Panc1 (cell line): Measurements from ENCODE around the gene BAIAP3. TPM values are rescaled to one million over a fixed set of nuclear protein-coding genes. Genes with fewer than 3 reads are reported as not detected.

ENCODE experiments used
- ATAC-seq: fragments of 200-7000 bp; cut with Tn5 transposase; 2 replicates; pipeline ENCODE4 v1.9.1; 2020; ENCODE audit warnings: mild to moderate bottlenecking, moderate library complexity
- BruUV-seq: library from RNA; stranded (reverse); fragments of 400-500 nt; replicated peaks from 2 replicates; lab custom pipeline; 2021; lab: Mats Ljungman, UMichigan
- CTCF ChIA-PET: fragments of 300-600 bp; sonication (Branson Sonifier 250); formaldehyde crosslinking; loops from one replicate; lab custom pipeline; 2022; ENCODE audit warnings: antibody characterized with exemption; lab: Charles Lee
- POLR2A ChIA-PET: fragments of 300-600 bp; sonication (Branson Sonifier 250); formaldehyde crosslinking; loops from one replicate; lab custom pipeline; 2022; ENCODE audit warnings: antibody characterized with exemption; lab: Charles Lee
- DNase-seq: peaks from one replicate; pipeline ENCODE4 v3.0.0-alpha.2; 2010; ENCODE audit warnings: low read depth, low spot score
- H3K27ac ChIP-seq: 2 replicates; pipeline ENCODE4 v1.5.1; 2011; ENCODE audit warnings: mild to moderate bottlenecking, low read length, inconsistent platforms
- H3K27me3 ChIP-seq: fragments of 200-500 bp; sonication (Bioruptor generic); 2 replicates; pipeline ENCODE4 v1.6.0; 2014; ENCODE audit warnings: low read length, inconsistent platforms; ENCODE audit not compliant: control insufficient read depth, insufficient read depth
- H3K36me3 ChIP-seq: fragments of 200-500 bp; sonication (Bioruptor generic); 2 replicates; pipeline ENCODE4 v1.5.1; 2014; ENCODE audit warnings: inconsistent platforms, mild to moderate bottlenecking, low read length, moderate library complexity; ENCODE audit not compliant: control insufficient read depth, insufficient read depth
- H3K4me1 ChIP-seq: 2 replicates; pipeline ENCODE4 v1.5.1; 2011; ENCODE audit warnings: inconsistent platforms, mild to moderate bottlenecking, low read length, moderate library complexity; ENCODE audit not compliant: control insufficient read depth, insufficient read depth
- H3K4me3 ChIP-seq, 2 experiments: 2 replicates each; pipeline ENCODE4 v1.5.1; 2011 to 2012; ENCODE audit warnings: low read depth in 2 of 2, low read length in 2 of 2, mild to moderate bottlenecking in 2 of 2, inconsistent platforms in 1 of 2, moderate library complexity in 1 of 2
- H3K9me3 ChIP-seq: fragments of 200-500 bp; sonication (Bioruptor generic); 2 replicates; pipeline ENCODE4 v1.5.1; 2014; ENCODE audit warnings: low read depth, mild to moderate bottlenecking, inconsistent platforms, low read length, moderate library complexity; ENCODE audit not compliant: control insufficient read depth, insufficient read depth
- POLR2AphosphoS5 ChIP-seq: IDR thresholded peaks from 2 replicates; pipeline ENCODE4 v1.6.1; 2012; ENCODE audit warnings: mild to moderate bottlenecking, low read depth, low read length, moderate library complexity
- SIN3A ChIP-seq: IDR thresholded peaks from 2 replicates; pipeline ENCODE4 v1.6.1; 2012; ENCODE audit warnings: low read depth, mild to moderate bottlenecking, low read length, moderate library complexity, borderline replicate concordance; ENCODE audit not compliant: insufficient read depth
- TCF7L2 ChIP-seq: IDR thresholded peaks from 2 replicates; pipeline ENCODE4 v1.6.1; 2011; ENCODE audit warnings: mild to moderate bottlenecking, low read depth, low read length, inconsistent platforms
- in situ Hi-C: cut with HindIII; loops from 2 replicates; pipeline ENCODE4 v1.10.0; 2016; ENCODE audit warnings: low sequenced_read_pairs, low pct_unique_long_range_greater_than_20kb
- intact Hi-C: fragments of 100-400 bp; cut with micrococcal nuclease; formaldehyde crosslinking; loops from one replicate; pipeline ENCODE4 v1.10.0; 2022; ENCODE audit not compliant: unreplicated experiment
- total RNA-seq: library from RNA; stranded (reverse); gene quantifications from one replicate; pipeline ENCODE4 v1.2.1, GENCODE V29; 2021; ENCODE audit not compliant: unreplicated experiment
- TF ChIP-seq, protein P1 (sequence below): fragments of 450-650 bp; IDR thresholded peaks from 2 replicates; pipeline ENCODE4 v1.5.1; 2017; ENCODE audit warnings: mild to moderate bottlenecking
- TF ChIP-seq, protein P2 (sequence below), 2 experiments: IDR thresholded peaks; 2 replicates each; pipeline ENCODE4 v1.6.1; 2011 to 2012; ENCODE audit warnings: low read depth in 2 of 2, control low read depth in 1 of 2, low read length in 1 of 2, mild to moderate bottlenecking in 1 of 2, moderate library complexity in 1 of 2; ENCODE audit not compliant: insufficient read depth in 1 of 2

Gene BAIAP3
- total RNA-seq, 1 experiment from 2014 or later, result 9.4 TPM

DNA sequence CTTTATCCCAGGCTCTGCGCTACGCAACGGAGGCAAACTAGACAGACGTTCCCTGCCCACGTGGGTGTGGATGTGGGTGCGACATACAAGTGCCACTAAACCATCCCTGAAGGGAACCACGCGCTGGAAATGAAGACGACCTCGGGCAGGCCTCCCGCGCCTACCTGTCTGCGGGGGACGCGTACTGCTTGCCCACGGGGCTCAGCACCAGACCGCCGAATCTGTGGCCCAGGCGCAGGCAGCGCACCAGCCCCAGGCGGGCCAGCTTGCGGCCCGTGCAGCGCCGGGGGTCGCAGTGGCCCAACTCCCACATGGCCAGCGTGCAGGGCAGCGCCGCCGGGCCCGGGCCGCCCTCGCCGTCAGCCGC lies 17.8 kb downstream of the BAIAP3 start:
- intact Hi-C loops (no loop called here), in situ Hi-C loops (no loop called here)
- no peaks in the 10 kb centered on the region for H3K27me3 ChIP-seq
- H3K4me1 ChIP-seq, result peaks cover 16% of the 10 kb centered on the region
- no peaks in the 10 kb centered on the region for H3K9me3 ChIP-seq
- peak; percentile 6; the same call in 1 of the 2 replicates for ATAC-seq
- TF ChIP-seq, protein P1, sequence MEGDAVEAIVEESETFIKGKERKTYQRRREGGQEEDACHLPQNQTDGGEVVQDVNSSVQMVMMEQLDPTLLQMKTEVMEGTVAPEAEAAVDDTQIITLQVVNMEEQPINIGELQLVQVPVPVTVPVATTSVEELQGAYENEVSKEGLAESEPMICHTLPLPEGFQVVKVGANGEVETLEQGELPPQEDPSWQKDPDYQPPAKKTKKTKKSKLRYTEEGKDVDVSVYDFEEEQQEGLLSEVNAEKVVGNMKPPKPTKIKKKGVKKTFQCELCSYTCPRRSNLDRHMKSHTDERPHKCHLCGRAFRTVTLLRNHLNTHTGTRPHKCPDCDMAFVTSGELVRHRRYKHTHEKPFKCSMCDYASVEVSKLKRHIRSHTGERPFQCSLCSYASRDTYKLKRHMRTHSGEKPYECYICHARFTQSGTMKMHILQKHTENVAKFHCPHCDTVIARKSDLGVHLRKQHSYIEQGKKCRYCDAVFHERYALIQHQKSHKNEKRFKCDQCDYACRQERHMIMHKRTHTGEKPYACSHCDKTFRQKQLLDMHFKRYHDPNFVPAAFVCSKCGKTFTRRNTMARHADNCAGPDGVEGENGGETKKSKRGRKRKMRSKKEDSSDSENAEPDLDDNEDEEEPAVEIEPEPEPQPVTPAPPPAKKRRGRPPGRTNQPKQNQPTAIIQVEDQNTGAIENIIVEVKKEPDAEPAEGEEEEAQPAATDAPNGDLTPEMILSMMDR, result no peak
- TF ChIP-seq SIN3A (no peak), POLR2AphosphoS5 (no peak), TCF7L2 (no peak)
- TF ChIP-seq, protein P2, sequence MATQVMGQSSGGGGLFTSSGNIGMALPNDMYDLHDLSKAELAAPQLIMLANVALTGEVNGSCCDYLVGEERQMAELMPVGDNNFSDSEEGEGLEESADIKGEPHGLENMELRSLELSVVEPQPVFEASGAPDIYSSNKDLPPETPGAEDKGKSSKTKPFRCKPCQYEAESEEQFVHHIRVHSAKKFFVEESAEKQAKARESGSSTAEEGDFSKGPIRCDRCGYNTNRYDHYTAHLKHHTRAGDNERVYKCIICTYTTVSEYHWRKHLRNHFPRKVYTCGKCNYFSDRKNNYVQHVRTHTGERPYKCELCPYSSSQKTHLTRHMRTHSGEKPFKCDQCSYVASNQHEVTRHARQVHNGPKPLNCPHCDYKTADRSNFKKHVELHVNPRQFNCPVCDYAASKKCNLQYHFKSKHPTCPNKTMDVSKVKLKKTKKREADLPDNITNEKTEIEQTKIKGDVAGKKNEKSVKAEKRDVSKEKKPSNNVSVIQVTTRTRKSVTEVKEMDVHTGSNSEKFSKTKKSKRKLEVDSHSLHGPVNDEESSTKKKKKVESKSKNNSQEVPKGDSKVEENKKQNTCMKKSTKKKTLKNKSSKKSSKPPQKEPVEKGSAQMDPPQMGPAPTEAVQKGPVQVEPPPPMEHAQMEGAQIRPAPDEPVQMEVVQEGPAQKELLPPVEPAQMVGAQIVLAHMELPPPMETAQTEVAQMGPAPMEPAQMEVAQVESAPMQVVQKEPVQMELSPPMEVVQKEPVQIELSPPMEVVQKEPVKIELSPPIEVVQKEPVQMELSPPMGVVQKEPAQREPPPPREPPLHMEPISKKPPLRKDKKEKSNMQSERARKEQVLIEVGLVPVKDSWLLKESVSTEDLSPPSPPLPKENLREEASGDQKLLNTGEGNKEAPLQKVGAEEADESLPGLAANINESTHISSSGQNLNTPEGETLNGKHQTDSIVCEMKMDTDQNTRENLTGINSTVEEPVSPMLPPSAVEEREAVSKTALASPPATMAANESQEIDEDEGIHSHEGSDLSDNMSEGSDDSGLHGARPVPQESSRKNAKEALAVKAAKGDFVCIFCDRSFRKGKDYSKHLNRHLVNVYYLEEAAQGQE (IDR thresholded peaks at IDR 0.05; ENCODE audit: insufficient read depth in 1 of 2, low read depth in 2 of 2, low read length in 1 of 2), result no peak
- peak overlapping the region; percentile 78 for H3K27ac ChIP-seq
- no peak for DNase-seq
- H3K36me3 ChIP-seq, result peaks cover 8% of the 10 kb centered on the region; the same call in 1 of the 2 replicates
- POLR2A ChIA-PET, result no interaction called here
- BruUV-seq, result TSS peak; percentile 92
- H3K4me3 ChIP-seq, result peak overlapping the region; percentile 86 to 94
- CTCF ChIA-PET, result no interaction called here

DNA sequence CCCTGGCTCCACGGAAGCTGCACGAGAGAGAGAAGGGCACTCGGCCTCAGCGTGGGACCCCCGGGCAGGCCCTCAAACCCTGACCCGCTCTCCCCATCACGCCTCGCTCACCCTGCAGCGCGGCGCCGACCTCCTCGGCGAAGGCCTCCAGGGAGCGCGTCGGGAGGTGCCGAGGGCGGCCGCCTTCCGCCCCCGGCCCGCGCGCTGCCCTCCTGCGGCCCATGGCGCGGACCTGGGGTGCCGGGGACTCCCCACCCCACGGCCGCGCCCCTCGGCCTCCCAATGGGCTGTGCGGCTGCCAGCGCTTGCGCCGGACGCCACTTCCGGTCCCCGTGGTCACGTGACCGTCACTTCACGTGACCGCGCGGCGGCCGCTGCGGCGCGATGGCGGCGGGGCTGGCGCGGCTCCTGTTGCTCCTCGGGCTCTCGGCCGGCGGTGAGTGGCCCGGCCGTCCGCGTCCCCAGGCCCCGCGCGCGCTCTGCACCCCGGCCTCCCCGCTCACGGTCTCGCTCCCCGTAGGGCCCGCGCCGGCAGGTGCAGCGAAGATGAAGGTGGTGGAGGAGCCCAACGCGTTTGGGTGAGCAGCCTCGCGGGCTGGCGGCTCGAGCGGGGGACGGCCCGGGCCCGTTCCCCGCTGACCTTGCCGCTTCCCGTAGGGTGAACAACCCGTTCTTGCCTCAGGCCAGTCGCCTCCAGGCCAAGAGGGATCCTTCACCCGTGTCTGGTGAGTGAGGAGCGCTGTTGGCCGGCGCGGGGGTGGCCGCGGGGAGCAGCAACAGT lies 18.3 kb downstream of the BAIAP3 start, which contains the start of the genes GNPTG and TSR3:
GNPTG (plus strand) TSS at position 350 of the 781 bp plus-strand sequence; CDS start at position 385, 35 bp downstream.
TSR3 (minus strand) TSS at position 297 of the 781 bp plus-strand sequence; CDS start at position 223, 74 bp downstream.
- POLR2A ChIA-PET, result no interaction called here
- CTCF ChIA-PET, result no interaction called here
- TF ChIP-seq SIN3A (peak; percentile 100), POLR2AphosphoS5 (peak; percentile 80), TCF7L2 (no peak)
- TF ChIP-seq, protein P2 (IDR thresholded peaks at IDR 0.05; ENCODE audit: insufficient read depth in 1 of 2, low read depth in 2 of 2, low read length in 1 of 2), result peak in 1 of 2 experiments; percentile 65; a peak in 1 of 4 replicates
- TF ChIP-seq, protein P1, result no peak

More for the DNA sequence above, 18.3 kb downstream of the BAIAP3 start, which contains the start of the genes GNPTG and TSR3:
- peak within 1 kb of the TSS; percentile 78 for H3K27ac ChIP-seq
- peaks cover 22% of the 10 kb centered on the region for H3K4me1 ChIP-seq
- H3K9me3 ChIP-seq, result no peaks in the 10 kb centered on the region
- in situ Hi-C loops, result no loop called here
- ATAC-seq (peak; percentile 84), DNase-seq (no peak)
- no TSS peak for BruUV-seq
- H3K36me3 ChIP-seq, result peaks cover 8% of the 10 kb centered on the region; the same call in 1 of the 2 replicates
- intact Hi-C loops, result no loop called here
- peak within 1 kb of the TSS; percentile 86 to 94 for H3K4me3 ChIP-seq
- no peaks in the 10 kb centered on the region for H3K27me3 ChIP-seq
